IPS-18c (cell line): ENCODE measurements around the gene TMEM175.

Experiments used
- H3K4me3 ChIP-seq: 2 replicates; pipeline ENCODE4 v1.7.0; 2013; ENCODE audit warnings: low read depth, mild to moderate bottlenecking, low read length, moderate library complexity; ENCODE audit not compliant: insufficient read depth
- H3K9me3 ChIP-seq: one replicate; pipeline ENCODE4 v1.6.1; 2013; ENCODE audit warnings: mild to moderate bottlenecking, low read length, moderate library complexity; ENCODE audit not compliant: control insufficient read depth, insufficient read depth

The TMEM175 gene

GRCh38 chr4:950136-951020 is 18.1 kb downstream of the TMEM175 start:
- no peak overlapping the region for H3K4me3 ChIP-seq
- H3K9me3 ChIP-seq, result no peaks in the 10 kb centered on the region

DNA sequence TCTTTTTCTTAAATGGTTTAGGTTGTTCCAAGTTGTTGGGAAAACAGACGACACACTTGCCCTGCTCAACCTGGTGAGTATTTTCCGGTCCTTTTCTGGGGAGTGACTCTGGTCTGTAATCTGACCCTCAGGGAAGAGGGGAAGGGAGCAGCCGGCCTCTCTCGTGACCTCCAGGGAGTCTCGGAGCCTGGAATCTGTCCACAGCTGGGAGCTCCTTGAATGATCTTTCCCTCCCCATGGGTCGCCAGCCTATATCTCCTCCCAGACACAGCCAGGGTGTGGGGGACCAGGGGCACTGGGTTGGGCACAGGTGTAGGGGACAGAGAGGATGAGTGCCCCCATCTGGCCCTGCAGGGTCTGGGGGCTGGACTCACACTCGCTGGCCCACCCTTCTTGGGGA is 18.9 kb downstream of the TMEM175 start:
- no peak overlapping the region for H3K4me3 ChIP-seq
- no peaks in the 10 kb centered on the region for H3K9me3 ChIP-seq

- H3K9me3 ChIP-seq, result no peaks in the 10 kb centered on the region
- no peak overlapping the region for H3K4me3 ChIP-seq
Measured at GRCh38 chr4:951594-952468, 19.6 kb downstream of the TMEM175 start.

- no peak overlapping the region for H3K4me3 ChIP-seq
Measured at GRCh38 chr4:952881-953573, 20.8 kb downstream of the TMEM175 start.

GRCh38 chr4:953574-953915 is 21.3 kb downstream of the TMEM175 start:
- no peaks in the 10 kb centered on the region for H3K9me3 ChIP-seq
- H3K4me3 ChIP-seq, result no peak overlapping the region

More at GRCh38 chr4:952881-953573, 20.8 kb downstream of the TMEM175 start:
- no peaks in the 10 kb centered on the region for H3K9me3 ChIP-seq

GRCh38 chr4:954211-955020 is 22.2 kb downstream of the TMEM175 start:
- H3K9me3 ChIP-seq, result no peaks in the 10 kb centered on the region
- H3K4me3 ChIP-seq, result no peak overlapping the region

DNA sequence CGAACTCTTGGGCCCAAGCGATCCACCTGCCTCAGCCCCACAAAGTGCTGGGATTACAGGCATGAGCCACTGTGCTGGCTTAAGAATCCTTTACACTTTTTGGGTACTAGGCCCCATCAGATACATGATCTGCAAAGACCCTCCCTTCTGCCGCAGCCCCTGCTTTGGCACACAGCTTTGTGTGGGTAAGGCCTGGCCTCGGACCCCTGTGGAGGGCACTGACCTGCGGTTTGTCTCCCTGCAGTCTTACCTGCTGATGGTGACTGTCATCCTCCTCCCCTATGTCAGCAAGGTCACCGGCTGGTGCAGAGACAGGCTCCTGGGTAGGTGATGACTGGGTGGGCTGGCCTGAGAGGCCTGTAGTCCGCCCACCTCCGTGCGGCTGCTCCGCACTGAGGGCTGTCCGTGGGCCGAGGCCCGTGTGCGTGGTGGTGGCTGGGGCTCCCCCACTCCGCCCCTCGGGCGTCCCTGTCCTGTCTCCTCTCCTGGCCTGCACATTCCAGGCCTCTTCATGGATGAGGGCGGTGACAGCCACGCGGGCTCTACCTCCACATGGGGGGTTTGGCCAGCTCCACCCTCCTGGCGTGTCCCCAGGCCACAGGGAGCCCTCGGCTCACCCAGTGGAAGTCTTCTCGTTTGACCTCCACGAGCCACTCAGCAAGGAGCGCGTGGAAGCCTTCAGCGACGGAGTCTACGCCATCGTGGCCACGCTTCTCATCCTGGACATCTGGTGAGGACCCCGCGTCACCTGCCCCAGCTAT is 23.1 kb downstream of the TMEM175 start:
- no peak overlapping the region for H3K4me3 ChIP-seq
- H3K9me3 ChIP-seq, result no peaks in the 10 kb centered on the region

DNA sequence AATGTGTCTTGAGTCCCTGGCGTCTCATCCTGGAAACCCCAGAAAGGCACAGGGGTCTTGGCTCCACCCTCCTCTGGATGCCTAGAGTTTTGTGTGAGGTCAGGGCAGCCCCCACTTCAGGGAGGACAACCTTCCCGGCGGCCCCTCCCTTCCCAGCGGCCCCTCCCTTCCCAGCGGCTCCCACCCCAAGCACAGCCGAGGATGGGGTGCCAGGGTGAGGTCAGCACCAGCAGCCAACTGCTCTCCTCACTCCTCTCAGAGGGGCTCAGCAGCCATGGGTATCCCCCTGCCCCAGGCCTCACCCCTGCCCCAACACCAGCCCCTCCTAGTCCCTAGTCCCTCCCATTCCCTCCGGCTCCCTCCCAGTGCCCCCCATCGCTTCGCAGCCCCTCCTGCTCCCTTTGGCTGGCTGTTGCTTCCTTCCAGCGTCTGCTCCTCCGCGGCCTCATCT is 23.7 kb downstream of the TMEM175 start:
- H3K9me3 ChIP-seq, result no peaks in the 10 kb centered on the region
- H3K4me3 ChIP-seq, result no peak overlapping the region

DNA sequence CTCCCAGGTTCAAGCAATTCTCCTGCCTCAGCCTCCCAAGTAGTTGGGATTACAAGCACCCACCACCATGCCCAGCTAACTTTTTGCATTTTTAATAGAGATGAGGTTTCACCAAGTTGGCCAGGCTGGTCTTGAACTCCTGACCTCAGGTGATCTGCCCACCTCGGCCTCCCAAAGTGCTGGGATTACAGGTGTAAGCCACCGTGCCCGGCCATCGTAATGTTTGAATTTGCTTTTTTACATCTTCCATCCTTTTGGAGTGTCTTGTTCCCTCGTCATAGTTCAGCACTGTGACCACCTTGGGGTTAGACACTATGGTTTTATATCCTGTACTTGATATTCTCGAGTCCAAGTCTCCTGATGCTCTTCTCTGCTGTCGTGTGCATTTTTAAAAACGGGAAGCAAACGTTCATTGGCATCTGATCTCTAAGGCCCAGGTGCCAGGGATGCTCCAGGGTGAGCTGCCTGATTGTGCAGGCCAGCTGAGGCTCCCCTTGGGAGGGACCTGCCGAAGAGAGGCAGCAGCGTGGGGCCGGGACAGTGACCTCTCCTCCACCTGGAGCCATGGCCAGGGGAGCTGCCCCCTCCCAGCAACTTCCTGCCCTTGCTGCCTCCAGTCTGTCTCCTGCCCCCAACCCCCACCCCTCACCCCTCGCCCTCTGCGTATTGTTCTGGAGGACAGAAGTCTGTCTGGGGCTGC is 24.4 kb downstream of the TMEM175 start:
- Histone ChIP-seq H3K9me3 (no peaks in the 10 kb centered on the region), H3K4me3 (no peak overlapping the region)

GRCh38 chr4:957231-957580 is 24.9 kb downstream of the TMEM175 start:
- Histone ChIP-seq H3K4me3 (no peak overlapping the region), H3K9me3 (no peaks in the 10 kb centered on the region)

GRCh38 chr4:957581-958313 is 25.5 kb downstream of the TMEM175 start:
- Histone ChIP-seq H3K4me3 (no peak overlapping the region), H3K9me3 (no peaks in the 10 kb centered on the region)

- H3K9me3 ChIP-seq, result no peaks in the 10 kb centered on the region
- H3K4me3 ChIP-seq, result no peak overlapping the region
Measured at GRCh38 chr4:958314-958665, 26.0 kb downstream of the TMEM175 start.

DNA sequence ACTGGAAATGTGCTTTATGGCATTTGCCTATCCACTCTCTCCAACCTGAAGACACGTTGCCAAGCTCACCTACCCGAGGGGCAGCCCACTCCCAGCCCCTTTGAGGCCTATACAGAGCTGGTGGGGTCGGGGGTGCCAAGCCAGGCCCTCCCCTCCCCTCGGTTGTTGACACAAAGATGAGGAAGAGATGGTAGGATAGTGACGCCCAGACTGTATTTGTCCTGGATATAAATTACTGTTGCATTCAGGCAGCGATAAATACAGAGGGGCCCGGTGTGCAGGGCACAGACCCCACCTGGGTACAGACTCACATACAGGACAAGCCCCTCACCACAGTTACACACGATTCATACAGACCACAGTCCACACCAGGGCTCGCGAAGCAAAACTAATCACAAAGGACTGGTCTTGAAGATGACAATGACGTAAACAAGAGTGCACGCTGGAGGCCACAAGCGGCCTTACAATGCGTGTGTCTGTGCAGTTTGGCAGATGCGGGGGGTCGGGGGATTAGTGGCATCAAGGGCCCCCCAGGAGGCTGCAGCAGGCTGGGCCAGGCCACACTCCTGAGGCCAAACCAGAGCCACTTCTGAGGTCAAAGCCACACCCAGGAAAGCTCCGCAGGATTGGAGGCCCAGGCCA is 26.6 kb downstream of the TMEM175 start:
- Histone ChIP-seq H3K4me3 (no peak overlapping the region), H3K9me3 (no peaks in the 10 kb centered on the region)

- Histone ChIP-seq H3K9me3 (no peaks in the 10 kb centered on the region), H3K4me3 (no peak overlapping the region)
Measured at GRCh38 chr4:959338-960139, 27.3 kb downstream of the TMEM175 start.
